Loucy (cell line): ENCODE data around the gene MUS81.

Source experiments
- CTCF ChIP-seq: fragments of 200-600 bp; sonication (generic); conservative IDR thresholded peaks from 2 replicates; pipeline ENCODE4 v1.5.1; 2014; ENCODE audit warnings: mild to moderate bottlenecking, antibody characterized with exemption, low read length
- EZH2phosphoT487 ChIP-seq: fragments of 200-600 bp; IDR thresholded peaks from 2 replicates; pipeline ENCODE4 v1.6.1; 2018; ENCODE audit warnings: antibody characterized with exemption, mild to moderate bottlenecking, moderate library complexity, borderline replicate concordance

- TF ChIP-seq CTCF: no peak
- TF ChIP-seq EZH2phosphoT487: no peak
These were observed 1.5 kb upstream of the MUS81 start for GRCh38 chr11:65858681-65859087.
